Parathyroid adenoma (tissue), 2 donors: ENCODE data around the gene PHTF2.
"Not testable (repeated sequence)": the region's sequence is repeated elsewhere in the genome, so short reads cannot be mapped to it uniquely, and the experiment has no call there.

Experiments
- H2AFZ ChIP-seq: fragments of 300-600 bp; sonication (generic); one replicate; pipeline ENCODE4 v1.7.0; 2017; ENCODE audit warnings: antibody characterized with exemption, mild to moderate bottlenecking
- H3K27ac ChIP-seq: fragments of 300-600 bp; sonication (generic); one replicate; pipeline ENCODE4 v1.7.0; 2017
- H3K27me3 ChIP-seq: fragments of 300-600 bp; sonication (generic); one replicate; pipeline ENCODE4 v1.7.0; 2017; ENCODE audit warnings: low read length; ENCODE audit not compliant: control insufficient read depth, insufficient read depth
- H3K36me3 ChIP-seq: fragments of 300-600 bp; sonication (generic); one replicate; pipeline ENCODE4 v1.7.0; 2017; ENCODE audit warnings: low read length; ENCODE audit not compliant: control insufficient read depth, insufficient read depth
- H3K4me1 ChIP-seq: fragments of 300-600 bp; sonication (generic); one replicate; pipeline ENCODE4 v1.7.0; 2017; ENCODE audit warnings: control low read depth
- H3K4me2 ChIP-seq: fragments of 300-600 bp; sonication (generic); one replicate; pipeline ENCODE4 v1.7.0; 2017; ENCODE audit warnings: low read length
- H3K4me3 ChIP-seq: fragments of 300-600 bp; sonication (generic); one replicate; pipeline ENCODE4 v1.7.0; 2017; ENCODE audit warnings: low read depth, low read length
- H3K79me2 ChIP-seq: fragments of 300-600 bp; sonication (generic); one replicate; pipeline ENCODE4 v1.7.0; 2017; ENCODE audit warnings: control low read depth
- H3K9ac ChIP-seq: fragments of 300-600 bp; sonication (generic); one replicate; pipeline ENCODE4 v1.7.0; 2017; ENCODE audit warnings: mild to moderate bottlenecking
- H3K9me3 ChIP-seq: fragments of 300-600 bp; sonication (generic); one replicate; pipeline ENCODE4 v1.7.0; 2017; ENCODE audit warnings: low read length; ENCODE audit not compliant: control insufficient read depth
- TF ChIP-seq, protein P1 (sequence below): fragments of 300-600 bp; sonication (generic); IDR thresholded peaks from one replicate; pipeline ENCODE4 v1.7.0; 2017; ENCODE audit warnings: antibody characterized with exemption, mild to moderate bottlenecking
- donor health status: primary hyperparathyroidism.

Gene PHTF2

GRCh38 chr7:77783111-77783510 lies 15.5 kb upstream of the PHTF2 start:
- TF ChIP-seq, protein P1, sequence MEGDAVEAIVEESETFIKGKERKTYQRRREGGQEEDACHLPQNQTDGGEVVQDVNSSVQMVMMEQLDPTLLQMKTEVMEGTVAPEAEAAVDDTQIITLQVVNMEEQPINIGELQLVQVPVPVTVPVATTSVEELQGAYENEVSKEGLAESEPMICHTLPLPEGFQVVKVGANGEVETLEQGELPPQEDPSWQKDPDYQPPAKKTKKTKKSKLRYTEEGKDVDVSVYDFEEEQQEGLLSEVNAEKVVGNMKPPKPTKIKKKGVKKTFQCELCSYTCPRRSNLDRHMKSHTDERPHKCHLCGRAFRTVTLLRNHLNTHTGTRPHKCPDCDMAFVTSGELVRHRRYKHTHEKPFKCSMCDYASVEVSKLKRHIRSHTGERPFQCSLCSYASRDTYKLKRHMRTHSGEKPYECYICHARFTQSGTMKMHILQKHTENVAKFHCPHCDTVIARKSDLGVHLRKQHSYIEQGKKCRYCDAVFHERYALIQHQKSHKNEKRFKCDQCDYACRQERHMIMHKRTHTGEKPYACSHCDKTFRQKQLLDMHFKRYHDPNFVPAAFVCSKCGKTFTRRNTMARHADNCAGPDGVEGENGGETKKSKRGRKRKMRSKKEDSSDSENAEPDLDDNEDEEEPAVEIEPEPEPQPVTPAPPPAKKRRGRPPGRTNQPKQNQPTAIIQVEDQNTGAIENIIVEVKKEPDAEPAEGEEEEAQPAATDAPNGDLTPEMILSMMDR = no peak
- no peak overlapping the region for H3K9ac ChIP-seq
- H3K4me3 ChIP-seq = no peak overlapping the region
- no peak overlapping the region for H3K27ac ChIP-seq
- H3K79me2 ChIP-seq = no peaks in the 10 kb centered on the region
- H2AFZ ChIP-seq = no peak overlapping the region
- no peaks in the 10 kb centered on the region for H3K27me3 ChIP-seq
- H3K9me3 ChIP-seq = no peaks in the 10 kb centered on the region
- no peaks in the 10 kb centered on the region for H3K36me3 ChIP-seq
- no peak overlapping the region for H3K4me2 ChIP-seq
- H3K4me1 ChIP-seq = no peaks in the 10 kb centered on the region

DNA sequence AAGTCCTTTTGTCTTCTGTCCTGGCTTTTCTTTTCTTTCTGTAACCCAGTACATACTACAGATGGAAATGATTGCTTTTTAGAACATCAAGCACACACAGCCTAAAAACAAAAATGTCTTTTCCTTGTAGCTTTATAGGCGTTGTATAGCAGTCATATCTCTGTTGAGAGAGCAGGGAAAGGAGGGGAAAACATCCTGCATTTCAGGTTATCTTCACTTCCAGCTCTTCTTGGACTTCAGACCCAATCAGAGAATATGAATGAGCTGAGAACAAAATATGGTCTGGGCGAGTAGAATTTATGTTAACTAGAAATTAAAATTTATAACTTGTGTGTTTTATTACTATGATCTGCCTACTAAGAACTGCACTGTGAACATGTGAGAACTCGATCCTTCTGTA lies 15.0 kb upstream of the PHTF2 start:
- H3K4me2 ChIP-seq = no peak overlapping the region
- H3K27me3 ChIP-seq = no peaks in the 10 kb centered on the region
- no peaks in the 10 kb centered on the region for H3K9me3 ChIP-seq
- TF ChIP-seq, protein P1 = no peak
- no peak overlapping the region for H2AFZ ChIP-seq
- H3K4me1 ChIP-seq = no peaks in the 10 kb centered on the region
- H3K9ac ChIP-seq = no peak overlapping the region
- no peaks in the 10 kb centered on the region for H3K79me2 ChIP-seq
- H3K27ac ChIP-seq = no peak overlapping the region
- H3K4me3 ChIP-seq = no peak overlapping the region
- H3K36me3 ChIP-seq = no peaks in the 10 kb centered on the region

GRCh38 chr7:77784426-77784825 lies 14.1 kb upstream of the PHTF2 start:
- H3K9ac ChIP-seq, H3K4me3 ChIP-seq, H3K4me1 ChIP-seq: not testable (repeated sequence)

GRCh38 chr7:77786018-77786417 lies 12.6 kb upstream of the PHTF2 start:
- H3K4me1 ChIP-seq = no peaks in the 10 kb centered on the region
- no peak overlapping the region for H3K9ac ChIP-seq
- H3K27me3 ChIP-seq = no peaks in the 10 kb centered on the region
- H3K79me2 ChIP-seq = no peaks in the 10 kb centered on the region
- no peak overlapping the region for H2AFZ ChIP-seq
- TF ChIP-seq, protein P1 = no peak
- H3K36me3 ChIP-seq = no peaks in the 10 kb centered on the region
- H3K4me2 ChIP-seq = no peak overlapping the region
- H3K9me3 ChIP-seq = no peaks in the 10 kb centered on the region
- no peak overlapping the region for H3K4me3 ChIP-seq
- H3K27ac ChIP-seq = no peak overlapping the region

More at GRCh38 chr7:77784426-77784825, 14.1 kb upstream of the PHTF2 start:
- H3K79me2 ChIP-seq, H2AFZ ChIP-seq, H3K27ac ChIP-seq, H3K9me3 ChIP-seq, H3K27me3 ChIP-seq, H3K4me2 ChIP-seq, H3K36me3 ChIP-seq: not testable (repeated sequence)

- Histone ChIP-seq H3K9me3 (no peaks in the 10 kb centered on the region), H3K27ac (no peak overlapping the region), H3K9ac (no peak overlapping the region), H3K4me2 (no peak overlapping the region), H3K4me1 (peaks cover 7% of the 10 kb centered on the region), H3K27me3 (no peaks in the 10 kb centered on the region), H3K4me3 (no peak overlapping the region), H2AFZ (no peak overlapping the region), H3K79me2 (no peaks in the 10 kb centered on the region), H3K36me3 (no peaks in the 10 kb centered on the region)
- TF ChIP-seq, protein P1 = no peak
Observed at GRCh38 chr7:77786741-77787140, 11.8 kb upstream of the PHTF2 start.
